GM19438 (cell line): ENCODE data around the gene TCF23.
"Not testable (repeated sequence)": the region's sequence is repeated elsewhere in the genome, so short reads cannot be mapped to it uniquely, and the experiment has no call there.

ENCODE experiments used
- ATAC-seq: cut with Tn5 transposase; IDR thresholded peaks from one replicate; pipeline ENCODE4 v1.9.1; 2021; ENCODE audit warnings: low read depth; ENCODE audit not compliant: unreplicated experiment

Gene TCF23

GRCh38 chr2:27184115-27184514 lies 35.3 kb downstream of the TCF23 start:
- ATAC-seq: no peak

- no peak for ATAC-seq
Measured at GRCh38 chr2:27185331-27186026, 36.7 kb downstream of the TCF23 start.

GRCh38 chr2:27186613-27187345 lies 38.0 kb downstream of the TCF23 start:
- no peak for ATAC-seq

- no peak for ATAC-seq
Measured at GRCh38 chr2:27189989-27190388, 41.2 kb downstream of the TCF23 start.

GRCh38 chr2:27191070-27191829 lies 42.4 kb downstream of the TCF23 start:
- no peak for ATAC-seq

- ATAC-seq: no peak
Measured at GRCh38 chr2:27194538-27195354, 45.9 kb downstream of the TCF23 start.

GRCh38 chr2:27195799-27196198 lies 47.0 kb downstream of the TCF23 start:
- not testable (repeated sequence) for ATAC-seq

GRCh38 chr2:27198068-27198467 lies 49.3 kb downstream of the TCF23 start:
- ATAC-seq: not testable (repeated sequence)

- ATAC-seq: no peak
Measured at GRCh38 chr2:27198627-27199026, 49.8 kb downstream of the TCF23 start.

- ATAC-seq: no peak
Measured at GRCh38 chr2:27199241-27199640, 50.4 kb downstream of the TCF23 start.

GRCh38 chr2:27201675-27202074 lies 52.9 kb downstream of the TCF23 start:
- no peak for ATAC-seq

GRCh38 chr2:27202854-27203253 lies 54.0 kb downstream of the TCF23 start:
- no peak for ATAC-seq

- no peak for ATAC-seq
Measured at GRCh38 chr2:27203741-27204140, 54.9 kb downstream of the TCF23 start.

- no peak for ATAC-seq
Measured at GRCh38 chr2:27204566-27204965, 55.8 kb downstream of the TCF23 start.

GRCh38 chr2:27205206-27205605 lies 56.4 kb downstream of the TCF23 start:
- ATAC-seq: no peak

GRCh38 chr2:27206346-27206745 lies 57.5 kb downstream of the TCF23 start:
- ATAC-seq: no peak
